ENCODE results near the gene VGLL1. TPM values are rescaled to one million over a fixed set of nuclear protein-coding genes. Genes with fewer than 3 reads are reported as not detected.

VGLL1 gene
- total RNA-seq, 1 donor from 2014 or later, result not detected

Small RNA genes lying within 50 kb of the gene (microRNA-seq; reads per million reads assigned to microRNA genes)
- not detected for gene MIR934

Other genes starting within 250 kb of the VGLL1 start
- gene ADGRG4, start 231.3 kb upstream of the VGLL1 start, total RNA-seq, result 0.18 TPM
- gene BRS3, start 44.3 kb upstream of the VGLL1 start, total RNA-seq, result not detected
- gene HTATSF1, start 34.6 kb upstream of the VGLL1 start, total RNA-seq, result 35.2 TPM
- 0.31 TPM for gene CD40LG, start 115.9 kb downstream of the VGLL1 start, total RNA-seq
- gene ARHGEF6, start 248.7 kb downstream of the VGLL1 start, total RNA-seq, result 30.4 TPM

All from sciatic nerve (tissue), 1 donor.